Smooth muscle cell (in vitro differentiated cells): ENCODE measurements around the gene TMEM167A. TPM values are rescaled to one million over a fixed set of nuclear protein-coding genes. Genes with fewer than 3 reads are reported as not detected.
A peak's percentile ranks its signal among the peaks of the same experiment; 100 is the strongest.

Experiments
- DNase-seq: peaks from one replicate; lab custom pipeline; 2025; ENCODE audit not compliant: unreplicated experiment; lab: John Stamatoyannopoulos, UW
- H2AFZ ChIP-seq: fragments of 200-600 bp; sonication (generic); 2 replicates; pipeline ENCODE4 v1.6.0; 2016; ENCODE audit warnings: antibody characterized with exemption, low read depth, mild to moderate bottlenecking
- H3F3A ChIP-seq: fragments of 200-600 bp; sonication (generic); 2 replicates; pipeline ENCODE4 v1.6.0; 2017; ENCODE audit warnings: antibody characterized with exemption, low read depth
- H3K27ac ChIP-seq: fragments of 200-600 bp; sonication (generic); 2 replicates; pipeline ENCODE4 v1.5.1; 2016; ENCODE audit warnings: low read depth, mild to moderate bottlenecking
- H3K27me3 ChIP-seq: fragments of 200-600 bp; sonication (generic); 2 replicates; pipeline ENCODE4 v1.6.1; 2016; ENCODE audit warnings: low read depth, mild to moderate bottlenecking
- H3K36me3 ChIP-seq: fragments of 200-600 bp; sonication (generic); 2 replicates; pipeline ENCODE4 v1.5.1; 2016; ENCODE audit warnings: low read depth
- H3K4me1 ChIP-seq: fragments of 200-600 bp; sonication (generic); 2 replicates; pipeline ENCODE4 v1.5.1; 2016; ENCODE audit warnings: low read depth
- H3K4me2 ChIP-seq: fragments of 200-600 bp; sonication (generic); 2 replicates; pipeline ENCODE4 v1.6.0; 2016; ENCODE audit warnings: mild to moderate bottlenecking
- H3K4me3 ChIP-seq: fragments of 200-600 bp; sonication (generic); 2 replicates; pipeline ENCODE4 v1.5.1; 2016; ENCODE audit warnings: mild to moderate bottlenecking
- H3K79me2 ChIP-seq: fragments of 200-600 bp; sonication (generic); 2 replicates; pipeline ENCODE4 v1.6.0; 2016; ENCODE audit warnings: low read depth, mild to moderate bottlenecking
- H3K9ac ChIP-seq: fragments of 200-600 bp; sonication (generic); 2 replicates; pipeline ENCODE4 v1.6.0; 2016; ENCODE audit warnings: low read depth
- H3K9me3 ChIP-seq: fragments of 200-600 bp; sonication (generic); replicated peaks from 2 replicates; pipeline ENCODE4 v1.5.1; 2016; ENCODE audit warnings: low read depth
- H4K20me1 ChIP-seq: fragments of 200-600 bp; sonication (generic); 2 replicates; pipeline ENCODE4 v1.6.0; 2016; ENCODE audit warnings: low read depth
- CTCF ChIP-seq: fragments of 200-600 bp; sonication (generic); IDR thresholded peaks from 2 replicates; pipeline ENCODE4 v1.5.1; 2017; ENCODE audit warnings: borderline replicate concordance, mild to moderate bottlenecking, antibody characterized with exemption; ENCODE audit not compliant: insufficient read depth, poor library complexity, severe bottlenecking
- WGBS: methylation state at CpG from one replicate; pipeline ENCODE4 v1.1.7; 2016; ENCODE audit warnings: low lambda C conversion rate; 5-methylcytosine and 5-hydroxymethylcytosine counted together
- polyA plus RNA-seq: library from polyadenylated mRNA; unstranded; fragments of >200 nt; fragmentation: Nextera tagmentation; extraction: Ambion mirVana; gene quantifications from 2 replicates; pipeline ENCODE4 v1.2.1, GENCODE V29; 2016
- total RNA-seq: library from RNA; depleted of rRNA; stranded (reverse); fragments of >200 nt; gene quantifications from 2 replicates; pipeline ENCODE4 v1.2.3, GENCODE V29; 2014

The TMEM167A gene
- total and polyA plus RNA-seq, 2 experiments from 2014 or later, result 236 to 248 TPM

DNA sequence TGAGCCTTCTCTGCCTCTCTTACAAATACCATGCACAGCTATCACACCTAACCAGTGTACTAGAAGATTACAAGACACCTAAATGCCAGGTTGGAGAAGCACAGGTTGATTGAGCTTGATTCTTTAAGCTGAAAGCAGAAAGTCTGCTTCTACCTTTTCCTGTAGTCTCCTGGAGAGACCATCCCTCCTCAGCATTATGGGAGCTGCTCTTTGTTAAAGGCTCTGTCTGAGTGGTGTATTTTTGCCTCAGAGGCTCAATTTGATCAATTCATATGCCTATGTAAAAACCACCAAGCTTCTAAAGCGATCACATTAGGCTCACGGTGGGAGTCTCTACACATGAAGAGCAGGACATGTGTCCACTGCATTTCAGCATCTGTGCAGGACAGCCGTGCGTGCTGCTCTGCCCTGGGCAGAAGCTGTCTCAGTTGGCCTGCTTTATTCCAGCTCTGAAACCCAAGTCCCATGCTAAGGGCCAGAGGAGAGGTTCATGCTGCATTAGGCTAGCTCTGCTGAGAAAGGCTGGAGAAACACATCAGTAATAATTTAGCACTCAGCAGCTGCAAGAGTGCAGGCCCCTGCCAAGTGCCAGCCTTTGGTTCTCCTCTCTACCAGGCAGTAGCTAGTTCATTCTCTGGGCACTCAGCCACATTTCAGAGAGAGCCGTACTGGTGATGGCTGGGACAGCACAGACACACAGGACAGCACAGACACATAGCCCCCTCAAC, 41.7 kb downstream of the TMEM167A start:
- Histone ChIP-seq H4K20me1 (no peaks in the 10 kb centered on the region), H3K27me3 (no peaks in the 10 kb centered on the region), H3K9me3 (no peaks in the 10 kb centered on the region), H3K9ac (no peak overlapping the region), H3K4me1 (peaks cover 39% of the 10 kb centered on the region), H3K27ac (peak overlapping the region; percentile 9), H3F3A (no peaks in the 10 kb centered on the region), H3K36me3 (no peaks in the 10 kb centered on the region), H3K4me3 (no peak overlapping the region), H3K79me2 (no peaks in the 10 kb centered on the region), H3K4me2 (no peak overlapping the region), H2AFZ (no peak overlapping the region)
- WGBS, result 79% methylated on average over 5 of the region's 5 CpGs
- no peak for TF ChIP-seq CTCF
- DNase-seq, result no peak

DNA sequence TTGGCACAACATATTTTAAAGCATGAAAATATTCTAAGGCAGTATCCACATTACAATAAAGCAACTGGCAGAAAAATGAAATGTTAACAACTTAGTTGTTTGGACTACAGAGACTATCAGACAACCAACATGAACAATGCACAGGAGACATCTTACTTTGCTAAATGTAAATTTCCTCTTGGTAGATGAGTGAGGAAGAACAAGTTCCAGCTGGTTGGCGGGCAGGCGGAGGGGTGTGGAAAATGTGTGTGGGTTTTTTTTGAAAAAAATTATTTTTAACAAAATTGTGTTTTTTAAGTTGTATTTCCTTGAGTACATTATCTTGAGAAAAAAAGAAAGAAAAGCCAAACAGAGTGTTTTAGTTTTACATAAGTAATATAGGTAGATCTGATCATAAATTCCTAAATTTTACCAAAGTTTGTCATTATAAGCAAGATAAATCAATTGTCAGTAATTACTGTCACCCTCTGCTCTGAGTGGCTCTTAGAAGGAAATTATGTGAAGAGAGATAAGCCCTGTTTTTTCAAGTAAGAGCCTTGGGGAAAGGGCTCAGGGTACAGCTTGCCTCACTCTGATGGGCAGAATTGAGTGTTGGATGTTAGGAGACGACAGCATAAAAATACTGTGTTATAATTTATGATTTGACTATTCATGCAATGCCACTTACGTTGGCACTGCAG, 42.5 kb downstream of the TMEM167A start:
- 76% methylated on average over 4 of the region's 4 CpGs for WGBS
- H3K4me3 ChIP-seq, result no peak overlapping the region
- H3F3A ChIP-seq, result no peaks in the 10 kb centered on the region
- H3K9me3 ChIP-seq, result no peaks in the 10 kb centered on the region
- H3K36me3 ChIP-seq, result no peaks in the 10 kb centered on the region
- H3K4me1 ChIP-seq, result peaks cover 39% of the 10 kb centered on the region
- H3K9ac ChIP-seq, result no peak overlapping the region
- TF ChIP-seq CTCF, result no peak
- no peak overlapping the region for H2AFZ ChIP-seq
- DNase-seq, result no peak
- H3K4me2 ChIP-seq, result peak overlapping the region; percentile 32
- no peaks in the 10 kb centered on the region for H4K20me1 ChIP-seq
- peak overlapping the region; percentile 0 for H3K27ac ChIP-seq
- H3K27me3 ChIP-seq, result no peaks in the 10 kb centered on the region
- H3K79me2 ChIP-seq, result no peaks in the 10 kb centered on the region

GRCh38 chr5:83034036-83034435, 43.2 kb downstream of the TMEM167A start:
- no peaks in the 10 kb centered on the region for H4K20me1 ChIP-seq
- DNase-seq, result no peak
- H3F3A ChIP-seq, result no peaks in the 10 kb centered on the region
- H3K4me3 ChIP-seq, result no peak overlapping the region
- H3K36me3 ChIP-seq, result no peaks in the 10 kb centered on the region
- H3K9ac ChIP-seq, result no peak overlapping the region
- no peaks in the 10 kb centered on the region for H3K27me3 ChIP-seq
- H3K9me3 ChIP-seq, result no peaks in the 10 kb centered on the region
- no peak overlapping the region for H2AFZ ChIP-seq
- TF ChIP-seq CTCF, result no peak
- H3K27ac ChIP-seq, result peak overlapping the region; percentile 0
- H3K4me2 ChIP-seq, result peak overlapping the region; percentile 32
- peaks cover 39% of the 10 kb centered on the region for H3K4me1 ChIP-seq
- WGBS, result 7% methylated on average over 3 of the region's 3 CpGs
- no peaks in the 10 kb centered on the region for H3K79me2 ChIP-seq

DNA sequence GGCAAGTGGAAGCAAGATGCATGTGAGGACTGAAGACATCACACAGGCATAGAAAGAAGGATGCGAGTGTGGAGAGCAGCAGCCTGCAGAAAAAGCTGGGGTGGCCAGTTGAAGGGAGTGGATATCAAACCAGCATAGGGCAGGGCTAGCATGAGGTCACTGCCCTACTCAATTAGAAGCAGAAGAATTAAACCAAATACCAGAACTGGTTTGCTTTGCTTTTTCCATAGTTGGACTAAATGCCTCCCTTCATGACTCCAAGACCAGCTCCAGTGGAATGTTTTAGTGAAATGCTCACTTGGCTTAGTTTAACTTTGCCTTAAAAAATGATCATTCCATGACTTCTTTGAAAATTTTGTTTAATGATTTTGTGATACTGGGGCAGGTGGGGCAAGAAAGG, 45.8 kb downstream of the TMEM167A start:
- Histone ChIP-seq H3F3A (peaks cover 9% of the 10 kb centered on the region), H3K9ac (no peak overlapping the region), H3K27ac (no peak overlapping the region), H3K4me3 (no peak overlapping the region), H3K79me2 (no peaks in the 10 kb centered on the region), H3K9me3 (no peaks in the 10 kb centered on the region), H2AFZ (no peak overlapping the region), H3K4me1 (peaks cover 34% of the 10 kb centered on the region), H4K20me1 (no peaks in the 10 kb centered on the region), H3K36me3 (no peaks in the 10 kb centered on the region), H3K4me2 (no peak overlapping the region), H3K27me3 (no peaks in the 10 kb centered on the region)
- no peak for DNase-seq
- WGBS, result 100% methylated on average over 1 of the region's 1 CpG
- no peak for TF ChIP-seq CTCF
